K562 (cell line): Measurements from ENCODE around the gene RFX6. TPM values are rescaled to one million over a fixed set of nuclear protein-coding genes. Genes with fewer than 3 reads are reported as not detected.

Experiments used
- ATAC-seq: fragments of 200-7000 bp; cut with Tn5 transposase; 3 replicates; pipeline ENCODE4 v1.9.1; 2020; ENCODE audit warnings: moderate library complexity
- BruUV-seq: library from RNA; stranded (reverse); fragments of 400-500 nt; replicated peaks from 2 replicates; lab custom pipeline; 2021; lab: Mats Ljungman, UMichigan
- CTCF ChIA-PET: fragments of 300-600 bp; formaldehyde crosslinking; extraction: SDS; loops from one replicate; lab custom pipeline; 2021; ENCODE audit warnings: low intra/inter-chr PET ratio; lab: Yijun Ruan, JAX
- POLR2A ChIA-PET: fragments of 300-600, 350-650 bp; sonication (Branson Sonifier 250); formaldehyde crosslinking; extraction: SDS; loops from one replicate; lab custom pipeline; 2021; ENCODE audit warnings: antibody characterized with exemption, inconsistent platforms; lab: Yijun Ruan, JAX
- DNase-seq, 4 experiments: peaks; one replicate each; pipeline versions ENCODE4 v3.0.0 to v3.0.0-alpha.2; 2011 to 2018; ENCODE audit warnings: low spot score in 3 of 4, mixed read lengths in 3 of 4; ENCODE audit errors: extremely low read depth in 1 of 4
- FAIRE-seq: peaks from 2 replicates; lab custom pipeline; 2011; peaks lifted over from hg19 to GRCh38; lab: Jason Lieb, UNC
- H2AFZ ChIP-seq: 2 replicates; pipeline ENCODE4 v1.6.0; 2011; ENCODE audit warnings: low read depth, low read length, control low read depth, inconsistent platforms
- H3K27ac ChIP-seq: fragments of 200-600 bp; 3 replicates; pipeline ENCODE4 v1.8.0; 2011; ENCODE audit warnings: low read depth, mild to moderate bottlenecking, control low read depth, inconsistent platforms, low read length, moderate library complexity, mixed read lengths; ENCODE audit errors: extremely low read depth
- H3K27me3 ChIP-seq, 2 experiments: fragments of 300-600 bp in 1 of 2; 2 replicates in 1 of 2; 3 replicates in 1 of 2; pipeline versions ENCODE4 v1.6.0 to v1.8.0; 2011; ENCODE audit warnings: inconsistent platforms in 2 of 2, low read length in 2 of 2, mild to moderate bottlenecking in 1 of 2, mixed read lengths in 1 of 2, moderate library complexity in 1 of 2; ENCODE audit not compliant: control insufficient read depth in 2 of 2, insufficient read depth in 2 of 2
- H3K36me3 ChIP-seq: fragments of 300-600 bp; 3 replicates; pipeline ENCODE4 v1.8.0; 2011; ENCODE audit warnings: mild to moderate bottlenecking, low read length, inconsistent platforms; ENCODE audit not compliant: control insufficient read depth, insufficient read depth
- H3K4me1 ChIP-seq, 2 experiments: fragments of 200-600 bp in 1 of 2; replicated peaks in 1 of 2; 2 replicates in 1 of 2; 3 replicates in 1 of 2; pipeline versions ENCODE4 v1.5.1 to v1.8.0; 2011; ENCODE audit warnings: inconsistent platforms in 2 of 2, low read length in 2 of 2, mild to moderate bottlenecking in 1 of 2, mixed read lengths in 1 of 2, moderate library complexity in 1 of 2; ENCODE audit not compliant: control insufficient read depth in 2 of 2, insufficient read depth in 2 of 2
- H3K4me2 ChIP-seq: 2 replicates; pipeline ENCODE4 v1.6.1; 2011; ENCODE audit warnings: low read length, control low read depth, inconsistent platforms, mixed read lengths; ENCODE audit not compliant: insufficient read depth
- H3K4me3 ChIP-seq: fragments of 200-600 bp; sonication (generic), shearing (Covaris generic); 2 replicates; pipeline ENCODE4 v1.5.1; 2016; ENCODE audit warnings: control low read depth, inconsistent platforms
- H3K79me2 ChIP-seq: fragments of 200-600 bp; 3 replicates; pipeline ENCODE4 v1.8.0; 2011; ENCODE audit warnings: low read length, inconsistent platforms; ENCODE audit not compliant: control insufficient read depth, insufficient read depth
- H3K9ac ChIP-seq, 2 experiments: 2 replicates each; pipeline versions ENCODE4 v1.6.0 to v1.6.1; 2011; ENCODE audit warnings: low read depth in 2 of 2, low read length in 2 of 2, control low read depth in 1 of 2, inconsistent platforms in 1 of 2, mild to moderate bottlenecking in 1 of 2, mixed read lengths in 1 of 2; ENCODE audit not compliant: insufficient read depth in 1 of 2
- H3K9me1 ChIP-seq: one replicate; pipeline ENCODE4 v1.6.0; 2011; ENCODE audit warnings: inconsistent platforms, mild to moderate bottlenecking, low read length, moderate library complexity; ENCODE audit not compliant: control insufficient read depth, insufficient read depth
- H3K9me3 ChIP-seq: replicated peaks from 2 replicates; pipeline ENCODE4 v1.5.1; 2011; ENCODE audit warnings: low read depth, low read length, inconsistent platforms; ENCODE audit not compliant: control insufficient read depth, insufficient read depth
- H4K20me1 ChIP-seq: replicated peaks from 2 replicates; pipeline ENCODE4 v1.6.1; 2011; ENCODE audit warnings: low read length, inconsistent platforms, mixed read lengths; ENCODE audit not compliant: control insufficient read depth, insufficient read depth
- GABPB2 ChIP-seq: fragments of 250-450 bp; sonication (Bioruptor Pico); conservative IDR thresholded peaks from 2 replicates; pipeline ENCODE4 v1.5.1; 2021; ENCODE audit warnings: mild to moderate bottlenecking
- GTF2E2 ChIP-seq: fragments of 200-800 bp; sonication (Bioruptor generic); IDR thresholded peaks from 2 replicates; pipeline ENCODE4 v1.6.1; 2016; ENCODE audit warnings: missing genetic modification characterization, missing compliant biosample characterization
- PTRF ChIP-seq: fragments of 450-650 bp; IDR thresholded peaks from 2 replicates; pipeline ENCODE4 v1.6.1; 2016; ENCODE audit warnings: mild to moderate bottlenecking, missing genetic modification characterization, missing compliant biosample characterization
- PURB ChIP-seq: sonication (generic); formaldehyde crosslinking; IDR thresholded peaks from 2 replicates; pipeline ENCODE4 v1.9.0; 2021; ENCODE audit warnings: low read depth, mild to moderate bottlenecking, missing genetic modification reagents
- STAT5B ChIP-seq: fragments of 250-450 bp; sonication (Bioruptor Pico); IDR thresholded peaks from 2 replicates; pipeline ENCODE4 v1.8.0; 2021; ENCODE audit warnings: mild to moderate bottlenecking, inconsistent platforms
- TFAM ChIP-seq: fragments of 250-450 bp; sonication (Bioruptor Pico); conservative IDR thresholded peaks from 2 replicates; pipeline ENCODE4 v1.5.0; 2021; ENCODE audit warnings: mild to moderate bottlenecking, moderate library complexity
- ZNF445 ChIP-seq: fragments of 250-450 bp; sonication (Bioruptor Pico); IDR thresholded peaks from 2 replicates; pipeline ENCODE4 v1.4.0; 2020; ENCODE audit warnings: low read depth, mild to moderate bottlenecking, moderate library complexity
- WGBS: fragments of 100-300 bp; shearing (Covaris generic); methylation state at CpG from one replicate; pipeline ENCODE4 v1.1.6; 2016; ENCODE audit warnings: low coverage, mixed read lengths; ENCODE audit not compliant: insufficient coverage; ENCODE audit errors: missing lambda C conversion rate; 5-methylcytosine and 5-hydroxymethylcytosine counted together
- in situ Hi-C: fragments of 300-500 bp; cut with MboI; formaldehyde crosslinking; loops from 4 replicates; pipeline ENCODE4 v1.15.0; 2018; ENCODE audit warnings: inconsistent platforms, mixed read lengths
- intact Hi-C: fragments of 100-400 bp; cut with micrococcal nuclease; formaldehyde crosslinking; loops from 2 replicates; pipeline ENCODE4 v1.14.2; 2022
- polyA plus RNA-seq, 8 experiments: library from polyadenylated mRNA; depleted of rRNA in 4 of 8; stranded (reverse) in 5 of 8; unstranded in 3 of 8; fragments of >200 nt; fragmentation: Nextera tagmentation in 2 of 8; fragmentation: Illumina TruSeq in 1 of 8; extraction: Ambion mirVana in 2 of 8; extraction: Trizol in 1 of 8; gene quantifications; 2 replicates each; pipeline versions ENCODE4 v1.2.1 to v1.2.3, GENCODE V29; 2011 to 2014; ENCODE audit warnings: inconsistent platforms in 1 of 8, missing spikeins in 1 of 8
- total RNA-seq, 7 experiments: library from RNA; depleted of rRNA in 6 of 7; stranded (reverse); fragments of >200 nt in 6 of 7; fragmentation: Illumina TruSeq in 2 of 7; extraction: Trizol in 2 of 7; gene quantifications; 2 replicates each; pipeline versions ENCODE4 v1.2.1 to v1.2.3, GENCODE V29; 2011 to 2021; ENCODE audit warnings: low replicate concordance in 1 of 7
- TF ChIP-seq, protein P1 (sequence below), 2 experiments: fragments of 450-650 bp; IDR thresholded peaks; 2 replicates each; pipeline ENCODE4 v1.6.1; 2016; ENCODE audit warnings: mild to moderate bottlenecking in 2 of 2, borderline replicate concordance in 1 of 2, low read depth in 1 of 2, moderate library complexity in 1 of 2
- TF ChIP-seq, protein P2 (sequence below): fragments of 450-650 bp; IDR thresholded peaks from 2 replicates; pipeline ENCODE4 v1.7.1; 2018; ENCODE audit warnings: mild to moderate bottlenecking, low read depth; ENCODE audit not compliant: partially characterized antibody
- TF ChIP-seq, protein P3 (sequence below): fragments of 250-450 bp; sonication (Bioruptor Pico); IDR thresholded peaks from 2 replicates; pipeline ENCODE4 v1.8.0; 2022; ENCODE audit warnings: moderate library complexity, mild to moderate bottlenecking, inconsistent platforms

Gene RFX6
- total and polyA plus RNA-seq, 9 of the 15 experiments (the other 6 are each of a cell fraction or from before 2014, with no cell fraction given) = not detected

DNA sequence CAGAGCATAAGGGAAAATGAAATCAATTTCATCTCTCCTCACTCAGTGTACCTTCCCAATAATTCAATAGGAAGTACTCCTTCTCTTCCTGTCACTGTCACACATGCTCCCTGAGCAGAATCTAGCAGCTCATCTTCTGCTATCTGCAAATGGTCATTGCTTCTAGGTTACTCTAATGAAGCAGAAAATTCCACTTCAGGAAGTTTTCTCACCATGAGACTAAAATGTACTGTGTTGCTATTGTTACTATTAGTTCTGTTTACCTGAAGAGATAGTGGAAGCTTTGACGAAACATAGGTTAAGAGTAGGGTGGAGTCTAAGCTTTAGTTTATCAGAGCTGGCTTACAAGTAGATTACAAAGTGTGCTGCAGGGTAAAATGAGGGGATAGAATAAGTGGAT, 52.8 kb downstream of the RFX6 start:
- Histone ChIP-seq H3K4me1 (no peaks in the 10 kb centered on the region), H3K27ac (no peak overlapping the region), H3K9ac (no peak overlapping the region), H3K9me3 (no peaks in the 10 kb centered on the region), H3K36me3 (no peaks in the 10 kb centered on the region), H3K4me2 (no peak overlapping the region), H3K27me3 (no peaks in the 10 kb centered on the region), H2AFZ (no peak overlapping the region), H3K79me2 (no peaks in the 10 kb centered on the region), H3K9me1 (no peaks in the 10 kb centered on the region), H4K20me1 (no peaks in the 10 kb centered on the region), H3K4me3 (no peak overlapping the region)
- BruUV-seq = no TSS peak
- ChIA-PET CTCF (no interaction called here), POLR2A (no interaction called here)
- in situ Hi-C loops (no loop called here), intact Hi-C loops (no loop called here)
- ATAC-seq (no peak), FAIRE-seq (no peak), DNase-seq (no peak)
- 0% methylated on average over 1 of the region's 1 CpG for WGBS
- TF ChIP-seq STAT5B (no peak), GABPB2 (CRISPR knock-in tag) (no peak), PTRF (tag) (no peak), GTF2E2 (tag) (no peak), TFAM (CRISPR knock-in tag) (no peak), ZNF445 (CRISPR knock-in tag) (no peak), PURB (no peak)
- TF ChIP-seq, protein P1, sequence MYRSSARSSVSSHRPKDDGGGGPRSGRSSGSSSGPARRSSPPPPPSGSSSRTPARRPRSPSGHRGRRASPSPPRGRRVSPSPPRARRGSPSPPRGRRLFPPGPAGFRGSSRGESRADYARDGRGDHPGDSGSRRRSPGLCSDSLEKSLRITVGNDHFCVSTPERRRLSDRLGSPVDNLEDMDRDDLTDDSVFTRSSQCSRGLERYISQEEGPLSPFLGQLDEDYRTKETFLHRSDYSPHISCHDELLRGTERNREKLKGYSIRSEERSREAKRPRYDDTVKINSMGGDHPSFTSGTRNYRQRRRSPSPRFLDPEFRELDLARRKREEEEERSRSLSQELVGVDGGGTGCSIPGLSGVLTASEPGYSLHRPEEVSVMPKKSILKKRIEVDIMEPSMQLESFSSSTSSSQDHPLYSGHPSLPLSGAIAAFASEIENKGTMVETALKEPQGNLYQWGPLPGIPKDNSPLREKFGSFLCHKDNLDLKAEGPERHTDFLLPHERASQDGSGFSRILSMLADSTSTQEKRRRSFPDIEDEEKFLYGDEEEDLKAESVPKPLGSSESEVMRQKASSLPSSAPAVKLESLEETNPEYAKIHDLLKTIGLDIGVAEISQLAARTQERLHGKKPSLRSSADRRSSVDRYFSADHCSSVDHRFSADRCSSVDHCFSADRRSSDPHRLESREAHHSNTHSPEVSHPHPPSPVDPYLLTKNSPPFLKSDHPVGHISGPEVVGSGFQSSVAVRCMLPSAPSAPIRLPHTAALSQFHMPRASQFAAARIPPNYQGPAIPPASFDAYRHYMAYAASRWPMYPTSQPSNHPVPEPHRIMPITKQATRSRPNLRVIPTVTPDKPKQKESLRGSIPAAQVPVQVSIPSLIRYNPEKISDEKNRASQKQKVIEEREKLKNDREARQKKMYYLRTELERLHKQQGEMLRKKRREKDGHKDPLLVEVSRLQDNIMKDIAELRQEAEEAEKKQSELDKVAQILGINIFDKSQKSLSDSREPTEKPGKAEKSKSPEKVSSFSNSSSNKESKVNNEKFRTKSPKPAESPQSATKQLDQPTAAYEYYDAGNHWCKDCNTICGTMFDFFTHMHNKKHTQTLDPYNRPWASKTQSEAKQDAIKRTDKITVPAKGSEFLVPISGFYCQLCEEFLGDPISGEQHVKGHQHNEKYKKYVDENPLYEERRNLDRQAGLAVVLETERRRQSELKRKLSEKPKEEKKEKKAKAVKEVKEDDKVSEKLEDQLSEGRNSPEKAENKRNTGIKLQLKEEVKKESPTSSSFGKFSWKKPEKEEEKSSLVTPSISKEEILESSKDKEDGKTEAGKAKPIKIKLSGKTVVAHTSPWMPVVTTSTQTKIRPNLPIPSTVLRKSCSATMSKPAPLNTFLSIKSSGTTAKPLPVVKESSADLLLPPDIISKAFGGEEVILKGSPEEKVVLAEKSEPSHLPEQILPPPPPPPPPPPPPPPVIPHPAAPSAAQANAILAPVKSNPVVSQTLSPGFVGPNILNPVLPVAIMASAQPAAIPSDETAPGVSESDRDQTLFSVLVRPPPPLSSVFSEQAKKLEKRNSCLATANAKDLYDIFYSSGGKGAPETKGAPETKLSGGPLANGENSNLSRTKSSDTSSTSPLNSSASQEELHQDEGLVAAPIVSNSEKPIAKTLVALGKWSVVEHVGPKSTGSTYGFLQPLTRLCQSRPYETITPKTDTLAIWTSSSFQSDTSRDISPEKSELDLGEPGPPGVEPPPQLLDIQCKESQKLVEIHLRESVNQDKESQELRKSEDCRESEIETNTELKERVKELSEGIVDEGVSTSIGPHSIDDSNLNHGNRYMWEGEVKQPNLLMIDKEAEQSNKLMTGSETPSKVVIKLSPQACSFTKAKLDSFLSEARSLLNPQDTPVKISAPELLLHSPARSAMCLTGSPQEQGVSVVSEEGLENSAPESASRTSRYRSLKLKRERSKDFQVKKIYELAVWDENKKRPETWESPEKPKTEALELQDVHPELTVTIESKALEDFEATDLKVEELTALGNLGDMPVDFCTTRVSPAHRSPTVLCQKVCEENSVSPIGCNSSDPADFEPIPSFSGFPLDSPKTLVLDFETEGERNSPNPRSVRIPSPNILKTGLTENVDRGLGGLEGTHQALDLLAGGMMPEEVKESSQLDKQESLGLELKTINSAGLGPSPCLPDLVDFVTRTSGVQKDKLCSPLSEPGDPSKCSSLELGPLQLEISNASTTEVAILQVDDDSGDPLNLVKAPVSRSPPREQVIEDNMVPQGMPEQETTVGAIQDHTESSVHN (IDR thresholded peaks at IDR 0.05; ENCODE audit: borderline replicate concordance in 1 of 2, low read depth in 1 of 2) = no peak
- TF ChIP-seq, protein P2, sequence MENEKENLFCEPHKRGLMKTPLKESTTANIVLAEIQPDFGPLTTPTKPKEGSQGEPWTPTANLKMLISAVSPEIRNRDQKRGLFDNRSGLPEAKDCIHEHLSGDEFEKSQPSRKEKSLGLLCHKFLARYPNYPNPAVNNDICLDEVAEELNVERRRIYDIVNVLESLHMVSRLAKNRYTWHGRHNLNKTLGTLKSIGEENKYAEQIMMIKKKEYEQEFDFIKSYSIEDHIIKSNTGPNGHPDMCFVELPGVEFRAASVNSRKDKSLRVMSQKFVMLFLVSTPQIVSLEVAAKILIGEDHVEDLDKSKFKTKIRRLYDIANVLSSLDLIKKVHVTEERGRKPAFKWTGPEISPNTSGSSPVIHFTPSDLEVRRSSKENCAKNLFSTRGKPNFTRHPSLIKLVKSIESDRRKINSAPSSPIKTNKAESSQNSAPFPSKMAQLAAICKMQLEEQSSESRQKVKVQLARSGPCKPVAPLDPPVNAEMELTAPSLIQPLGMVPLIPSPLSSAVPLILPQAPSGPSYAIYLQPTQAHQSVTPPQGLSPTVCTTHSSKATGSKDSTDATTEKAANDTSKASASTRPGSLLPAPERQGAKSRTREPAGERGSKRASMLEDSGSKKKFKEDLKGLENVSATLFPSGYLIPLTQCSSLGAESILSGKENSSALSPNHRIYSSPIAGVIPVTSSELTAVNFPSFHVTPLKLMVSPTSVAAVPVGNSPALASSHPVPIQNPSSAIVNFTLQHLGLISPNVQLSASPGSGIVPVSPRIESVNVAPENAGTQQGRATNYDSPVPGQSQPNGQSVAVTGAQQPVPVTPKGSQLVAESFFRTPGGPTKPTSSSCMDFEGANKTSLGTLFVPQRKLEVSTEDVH = no peak
- TF ChIP-seq, protein P3, sequence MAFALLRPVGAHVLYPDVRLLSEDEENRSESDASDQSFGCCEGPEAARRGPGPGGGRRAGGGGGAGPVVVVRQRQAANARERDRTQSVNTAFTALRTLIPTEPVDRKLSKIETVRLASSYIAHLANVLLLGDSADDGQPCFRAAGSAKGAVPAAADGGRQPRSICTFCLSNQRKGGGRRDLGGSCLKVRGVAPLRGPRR (CRISPR knock-in tag) = no peak
